Pancreas (tissue), 10 donors: ENCODE data around the gene ANKRD45. TPM values are rescaled to one million over a fixed set of nuclear protein-coding genes. Genes with fewer than 3 reads are reported as not detected.
"Not testable (repeated sequence)": the region's sequence is repeated elsewhere in the genome, so short reads cannot be mapped to it uniquely, and the experiment has no call there.

Source experiments
- ATAC-seq, 4 donors: fragments of 200-7000 bp; cut with Tn5 transposase; one replicate each; pipeline versions ENCODE4 v1.8.0 to v1.9.1; 2020; ENCODE audit warnings: mild to moderate bottlenecking in 4 of 4, moderate library complexity in 4 of 4
- DNase-seq, 6 donors: peaks; one replicate each; pipeline ENCODE4 v3.0.0-alpha.2; 2020
- FAIRE-seq: peaks from 2 replicates; lab custom pipeline; 2012; peaks lifted over from hg19 to GRCh38; lab: Jason Lieb, UNC
- H3K27ac ChIP-seq, 4 donors: fragments of 200-600 bp; sonication (generic); 1 replicate in 3 of 4; 2 replicates in 1 of 4; pipeline versions ENCODE4 v1.5.0 to v1.8.0; 2020
- H3K27me3 ChIP-seq, 4 donors: fragments of 200-600 bp; one replicate each; pipeline ENCODE4 v1.8.0; 2021
- H3K36me3 ChIP-seq, 3 donors: fragments of 200-600 bp; sonication (generic) in 1 of 3; one replicate each; pipeline versions ENCODE4 v1.5.0 to v1.8.0; 2020 to 2021
- H3K4me1 ChIP-seq, 3 donors: fragments of 200-600 bp; one replicate each; pipeline ENCODE4 v1.8.0; 2021
- H3K4me3 ChIP-seq, 4 donors: fragments of 200-600 bp; sonication (generic) in 2 of 4; one replicate each; pipeline versions ENCODE4 v1.5.0 to v1.8.0; 2020 to 2021
- H3K9me3 ChIP-seq, 4 donors: fragments of 200-600 bp; one replicate each; pipeline ENCODE4 v1.8.0; 2021
- CTCF ChIP-seq, 4 donors: fragments of 200-600 bp; sonication (generic) in 3 of 4; IDR thresholded peaks; one replicate each; pipeline versions ENCODE4 v1.5.0 to v1.8.0; 2021; ENCODE audit warnings: antibody characterized with exemption in 4 of 4
- WGBS, 2 donors: extraction: QIAGEN DNeasy Blood & Tissue Kit; methylation state at CpG; one replicate each; pipeline ENCODE4 v1.1.7; 2013; 5-methylcytosine and 5-hydroxymethylcytosine counted together
- intact Hi-C, 3 donors: fragments of 100-400 bp; cut with DNase I; formaldehyde crosslinking; loops; one replicate each; pipeline versions ENCODE4 v1.11.1 to v1.14.2; 2022
- polyA plus RNA-seq, 2 donors: library from polyadenylated mRNA; stranded (reverse); fragments of 200-250 nt; gene quantifications; one replicate each; pipeline ENCODE4 v1.2.3, GENCODE V29; 2013
- total RNA-seq, 6 donors: library from RNA; stranded (reverse); fragmentation: NEBNext Ultra II Directional in 4 of 6; extraction: Animal tissue kit (Norgen Biotek cat#: 25700) in 4 of 6; gene quantifications; one replicate each; pipeline versions ENCODE4 v1.2.1 to v1.2.4, GENCODE V29; 2021 to 2023
- donor health status: healthy with polysubstance abuse.
- donor health status: DM: no; HTN: no; CAD: no; lungs with moderate emphysema.
- donor health status: DM: no; HTN: no; CAD: no.
- donor health status: control.
- donor health status: control.
- donor health status: Bipolar disorder and iron deficiency.
- donor health status: DM: yes; HTN: yes; CAD: no.
- donor health status: DM: no; HTN: no; CAD: no.
- donor health status: DM: no; HTN: no; CAD: no.
- donor health status: DM: yes; HTN: yes; CAD: no.

ANKRD45 gene
- total and polyA plus RNA-seq, 8 donors = 0.15 to 0.52 (median 0.28) TPM

GRCh38 chr1:173688300-173688699 is 18.6 kb upstream of the ANKRD45 start:
- DNase-seq = no peak
- Histone ChIP-seq H3K9me3 (no peaks in the 10 kb centered on the region), H3K36me3 (no peaks in the 10 kb centered on the region), H3K27me3 (no peaks in the 10 kb centered on the region), H3K27ac (no peak overlapping the region), H3K4me1 (no peaks in the 10 kb centered on the region), H3K4me3 (no peak overlapping the region)
- intact Hi-C loops = no loop called here
- ATAC-seq = no peak
- no peak for TF ChIP-seq CTCF (IDR thresholded peaks at IDR 0.05)
- 83 to 91% methylated on average over 2 of the region's 2 CpGs for WGBS, 2 donors
- FAIRE-seq = no peak

- ATAC-seq, H3K27me3 ChIP-seq, H3K27ac ChIP-seq, H3K4me1 ChIP-seq, intact Hi-C loops, H3K4me3 ChIP-seq, H3K9me3 ChIP-seq, H3K36me3 ChIP-seq, FAIRE-seq, DNase-seq: not testable (repeated sequence)
- 74 to 85% methylated on average over 3 of the region's 3 CpGs for WGBS, 2 donors
Observed at GRCh38 chr1:173685121-173685520, 15.5 kb upstream of the ANKRD45 start.

GRCh38 chr1:173683838-173684237 is 14.2 kb upstream of the ANKRD45 start:
- H3K27ac ChIP-seq, intact Hi-C loops, H3K9me3 ChIP-seq, H3K27me3 ChIP-seq, H3K36me3 ChIP-seq, FAIRE-seq, ATAC-seq, H3K4me1 ChIP-seq, H3K4me3 ChIP-seq, DNase-seq: not testable (repeated sequence)
- 83 to 87% methylated on average over 4 of the region's 4 CpGs for WGBS, 2 donors

- FAIRE-seq (no peak), DNase-seq (no peak)
Observed at GRCh38 chr1:173682184-173682583, 12.5 kb upstream of the ANKRD45 start.

GRCh38 chr1:173680152-173680551 is 10.5 kb upstream of the ANKRD45 start:
- WGBS, 2 donors = 66 to 76% methylated on average over 5 of the region's 5 CpGs
- ATAC-seq, DNase-seq, H3K27ac ChIP-seq, H3K4me3 ChIP-seq, H3K27me3 ChIP-seq, intact Hi-C loops, H3K9me3 ChIP-seq, H3K36me3 ChIP-seq, H3K4me1 ChIP-seq, FAIRE-seq: not testable (repeated sequence)

More at GRCh38 chr1:173682184-173682583, 12.5 kb upstream of the ANKRD45 start:
- TF ChIP-seq CTCF (IDR thresholded peaks at IDR 0.05) = no peak
- intact Hi-C loops = no loop called here
- no peaks in the 10 kb centered on the region for H3K36me3 ChIP-seq
- H3K4me1 ChIP-seq = no peaks in the 10 kb centered on the region
- no peaks in the 10 kb centered on the region for H3K27me3 ChIP-seq
- no peak overlapping the region for H3K27ac ChIP-seq
- no peak for ATAC-seq
- no peak overlapping the region for H3K4me3 ChIP-seq
- H3K9me3 ChIP-seq = no peaks in the 10 kb centered on the region

- H3K9me3 ChIP-seq, H3K36me3 ChIP-seq, H3K27me3 ChIP-seq, FAIRE-seq, H3K4me3 ChIP-seq, ATAC-seq, H3K4me1 ChIP-seq, intact Hi-C loops, H3K27ac ChIP-seq, DNase-seq: not testable (repeated sequence)
- 59 to 64% methylated on average over 2 of the region's 2 CpGs for WGBS, 2 donors
Observed at GRCh38 chr1:173674496-173674895, 4.8 kb upstream of the ANKRD45 start.

- Histone ChIP-seq H3K4me3 (no peak overlapping the region), H3K9me3 (no peaks in the 10 kb centered on the region), H3K27me3 (no peaks in the 10 kb centered on the region), H3K4me1 (no peaks in the 10 kb centered on the region), H3K36me3 (no peaks in the 10 kb centered on the region), H3K27ac (no peak overlapping the region)
- ATAC-seq (no peak), DNase-seq (no peak), FAIRE-seq (no peak)
- WGBS, 2 donors = 87 to 89% methylated on average over 3 of the region's 3 CpGs
- TF ChIP-seq CTCF (IDR thresholded peaks at IDR 0.05) = no peak
- intact Hi-C loops = no loop called here
Observed at GRCh38 chr1:173666646-173667045, 3.0 kb downstream of the ANKRD45 start.
